Mesenchymal stem cell (in vitro differentiated cells and primary cell): ENCODE data around the gene RBM20.

Experiments
- DNase-seq: peaks from one replicate; pipeline ENCODE4 v3.0.0-alpha.2; 2013
- H2AFZ ChIP-seq: one replicate; pipeline ENCODE4 v1.6.1; 2013; ENCODE audit warnings: low read depth, mild to moderate bottlenecking, control low read depth, inconsistent platforms, low read length, moderate library complexity
- H2AK5ac ChIP-seq: 2 replicates; pipeline ENCODE4 v1.6.1; 2013; ENCODE audit warnings: low read length, moderate library complexity, mild to moderate bottlenecking, inconsistent platforms; ENCODE audit not compliant: severe bottlenecking
- H2BK120ac ChIP-seq: one replicate; pipeline ENCODE4 v1.6.1; 2013; ENCODE audit warnings: low read depth, mild to moderate bottlenecking, inconsistent platforms, low read length, moderate library complexity
- H2BK12ac ChIP-seq, 2 experiments: one replicate each; pipeline ENCODE4 v1.6.1; 2013; ENCODE audit warnings: inconsistent platforms in 2 of 2, low read length in 2 of 2, mild to moderate bottlenecking in 2 of 2, moderate library complexity in 2 of 2, control low read depth in 1 of 2
- H2BK15ac ChIP-seq: one replicate; pipeline ENCODE4 v1.6.1; 2013; ENCODE audit warnings: mild to moderate bottlenecking, low read depth, inconsistent platforms; ENCODE audit not compliant: poor library complexity, severe bottlenecking
- H2BK5ac ChIP-seq: 2 replicates; pipeline ENCODE4 v1.6.1; 2013; ENCODE audit warnings: low read depth, mild to moderate bottlenecking, low read length, control low read depth, inconsistent platforms; ENCODE audit not compliant: poor library complexity, severe bottlenecking
- H3K14ac ChIP-seq, 2 experiments: one replicate each; pipeline ENCODE4 v1.6.1; 2013; ENCODE audit warnings: inconsistent platforms in 2 of 2, low read length in 2 of 2, control low read depth in 1 of 2, mild to moderate bottlenecking in 1 of 2, moderate library complexity in 1 of 2
- H3K18ac ChIP-seq, 2 experiments: one replicate each; pipeline ENCODE4 v1.6.1; 2013; ENCODE audit warnings: inconsistent platforms in 2 of 2, low read length in 2 of 2, control low read depth in 1 of 2, low read depth in 1 of 2, mild to moderate bottlenecking in 1 of 2
- H3K23ac ChIP-seq, 2 experiments: one replicate each; pipeline ENCODE4 v1.6.1; 2013; ENCODE audit warnings: inconsistent platforms in 2 of 2, low read length in 2 of 2, mild to moderate bottlenecking in 2 of 2, moderate library complexity in 2 of 2, control low read depth in 1 of 2
- H3K27ac ChIP-seq: 2 replicates; pipeline ENCODE4 v1.5.1; 2013; ENCODE audit warnings: mild to moderate bottlenecking, moderate library complexity, low read length, control low read depth, inconsistent platforms; ENCODE audit not compliant: poor library complexity, severe bottlenecking
- H3K27me3 ChIP-seq, 2 experiments: 2 replicates each; pipeline versions ENCODE4 v1.6.1 to v1.7.0; 2013; ENCODE audit warnings: low read length in 2 of 2, mild to moderate bottlenecking in 2 of 2, moderate library complexity in 2 of 2, control low read depth in 1 of 2, inconsistent platforms in 1 of 2; ENCODE audit not compliant: control insufficient read depth in 1 of 2, insufficient read depth in 1 of 2
- H3K36me3 ChIP-seq, 2 experiments: 2 replicates each; pipeline versions ENCODE4 v1.6.1 to v1.7.0; 2013; ENCODE audit warnings: low read length in 2 of 2, control low read depth in 1 of 2, inconsistent platforms in 1 of 2, low read depth in 1 of 2, mild to moderate bottlenecking in 1 of 2; ENCODE audit not compliant: insufficient read depth in 2 of 2, control insufficient read depth in 1 of 2
- H3K4ac ChIP-seq, 2 experiments: one replicate each; pipeline ENCODE4 v1.6.1; 2013; ENCODE audit warnings: inconsistent platforms in 2 of 2, low read length in 2 of 2, mild to moderate bottlenecking in 2 of 2, moderate library complexity in 2 of 2, control low read depth in 1 of 2, low read depth in 1 of 2
- H3K4me1 ChIP-seq: 2 replicates; pipeline ENCODE4 v1.6.1; 2013; ENCODE audit warnings: low read depth, low read length, control low read depth; ENCODE audit not compliant: control insufficient read depth, insufficient read depth
- H3K4me2 ChIP-seq: 2 replicates; pipeline ENCODE4 v1.6.1; 2013; ENCODE audit warnings: low read length, mild to moderate bottlenecking, inconsistent platforms; ENCODE audit not compliant: poor library complexity, severe bottlenecking
- H3K4me3 ChIP-seq, 2 experiments: 2 replicates each; pipeline versions ENCODE4 v1.5.1 to v1.7.0; 2013; ENCODE audit warnings: low read length in 2 of 2, mild to moderate bottlenecking in 2 of 2, control low read depth in 1 of 2, low read depth in 1 of 2; ENCODE audit not compliant: insufficient read depth in 1 of 2
- H3K79me1 ChIP-seq: replicated peaks from 2 replicates; pipeline ENCODE4 v1.6.1; 2013; ENCODE audit warnings: mild to moderate bottlenecking, control low read depth, low read length, inconsistent platforms; ENCODE audit not compliant: poor library complexity, severe bottlenecking
- H3K9ac ChIP-seq: 2 replicates; pipeline ENCODE4 v1.7.0; 2013; ENCODE audit warnings: mild to moderate bottlenecking, low read length, moderate library complexity
- H3K9me3 ChIP-seq: 2 replicates; pipeline ENCODE4 v1.7.0; 2013; ENCODE audit warnings: mild to moderate bottlenecking, low read length; ENCODE audit not compliant: control insufficient read depth
- H4K8ac ChIP-seq: one replicate; pipeline ENCODE4 v1.6.1; 2013; ENCODE audit warnings: inconsistent platforms, mild to moderate bottlenecking, low read length, moderate library complexity
- H4K91ac ChIP-seq: one replicate; pipeline ENCODE4 v1.6.1; 2013; ENCODE audit warnings: mild to moderate bottlenecking, low read length, inconsistent platforms
- WGBS: methylation state at CpG from one replicate; pipeline ENCODE4 v1.1.7; 2013; ENCODE audit warnings: mixed read lengths; 5-methylcytosine and 5-hydroxymethylcytosine counted together

RBM20 gene

GRCh38 chr10:110777661-110778060 is 133.5 kb downstream of the RBM20 start:
- Histone ChIP-seq H2BK120ac (no peak overlapping the region), H3K27ac (no peak overlapping the region), H3K14ac (no peak overlapping the region), H3K4me2 (no peak overlapping the region), H3K4me3 (no peak overlapping the region), H3K36me3 (no peaks in the 10 kb centered on the region), H3K79me1 (no peaks in the 10 kb centered on the region), H4K91ac (no peak overlapping the region), H3K4ac (no peak overlapping the region), H3K23ac (no peak overlapping the region), H2AK5ac (no peak overlapping the region), H2AFZ (no peak overlapping the region), H3K4me1 (peaks cover 1% of the 10 kb centered on the region), H2BK5ac (no peak overlapping the region), H3K9me3 (no peaks in the 10 kb centered on the region), H3K18ac (no peak overlapping the region), H3K9ac (no peak overlapping the region), H2BK15ac (no peak overlapping the region), H4K8ac (no peak overlapping the region), H2BK12ac (no peak overlapping the region), H3K27me3 (peaks cover 12 to 32% of the 10 kb centered on the region in 2 experiments)
- 73% methylated on average over 4 of the region's 4 CpGs for WGBS
- DNase-seq: no peak

GRCh38 chr10:110778211-110778610 is 134.1 kb downstream of the RBM20 start:
- H4K8ac ChIP-seq: no peak overlapping the region
- H3K4me3 ChIP-seq: no peak overlapping the region
- H2AK5ac ChIP-seq: no peak overlapping the region
- H2BK12ac ChIP-seq: no peak overlapping the region
- no peak overlapping the region for H3K18ac ChIP-seq
- H3K27me3 ChIP-seq: peaks cover 12 to 32% of the 10 kb centered on the region in 2 experiments
- H3K27ac ChIP-seq: no peak overlapping the region
- no peak overlapping the region for H3K9ac ChIP-seq
- no peak overlapping the region for H3K4me2 ChIP-seq
- no peaks in the 10 kb centered on the region for H3K36me3 ChIP-seq
- H2BK5ac ChIP-seq: no peak overlapping the region
- no peak overlapping the region for H3K14ac ChIP-seq
- peaks cover 1% of the 10 kb centered on the region for H3K4me1 ChIP-seq
- no peak overlapping the region for H2BK15ac ChIP-seq
- no peak overlapping the region for H4K91ac ChIP-seq
- H2AFZ ChIP-seq: no peak overlapping the region
- 37% methylated on average over 1 of the region's 1 CpG for WGBS
- DNase-seq: no peak
- no peak overlapping the region for H3K23ac ChIP-seq
- no peaks in the 10 kb centered on the region for H3K9me3 ChIP-seq
- H2BK120ac ChIP-seq: no peak overlapping the region
- H3K79me1 ChIP-seq: no peaks in the 10 kb centered on the region
- H3K4ac ChIP-seq: no peak overlapping the region

- no peak overlapping the region for H4K8ac ChIP-seq
- H2BK12ac ChIP-seq: no peak overlapping the region
- H2BK5ac ChIP-seq: no peak overlapping the region
- peaks cover 12 to 32% of the 10 kb centered on the region in 2 experiments for H3K27me3 ChIP-seq
- 93% methylated on average over 3 of the region's 3 CpGs for WGBS
- H3K4me1 ChIP-seq: no peaks in the 10 kb centered on the region
- H3K4me2 ChIP-seq: no peak overlapping the region
- no peak overlapping the region for H3K23ac ChIP-seq
- H3K4ac ChIP-seq: no peak overlapping the region
- no peak overlapping the region for H3K4me3 ChIP-seq
- H3K9me3 ChIP-seq: no peaks in the 10 kb centered on the region
- H4K91ac ChIP-seq: no peak overlapping the region
- no peak overlapping the region for H2BK15ac ChIP-seq
- no peak overlapping the region for H3K14ac ChIP-seq
- H3K79me1 ChIP-seq: no peaks in the 10 kb centered on the region
- no peak overlapping the region for H3K18ac ChIP-seq
- H2AFZ ChIP-seq: no peak overlapping the region
- no peaks in the 10 kb centered on the region for H3K36me3 ChIP-seq
- no peak overlapping the region for H2AK5ac ChIP-seq
- no peak overlapping the region for H2BK120ac ChIP-seq
- DNase-seq: no peak
- H3K27ac ChIP-seq: no peak overlapping the region
- no peak overlapping the region for H3K9ac ChIP-seq
These were observed 135.4 kb downstream of the RBM20 start for GRCh38 chr10:110779489-110779888.

GRCh38 chr10:110780704-110781103 is 136.6 kb downstream of the RBM20 start:
- Histone ChIP-seq H3K9me3 (no peaks in the 10 kb centered on the region), H2BK5ac (no peak overlapping the region), H4K91ac (no peak overlapping the region), H3K4me2 (no peak overlapping the region), H3K4me1 (no peaks in the 10 kb centered on the region), H3K4ac (no peak overlapping the region), H2BK12ac (no peak overlapping the region), H3K27me3 (peaks cover 12 to 32% of the 10 kb centered on the region in 2 experiments), H3K4me3 (no peak overlapping the region), H2AFZ (no peak overlapping the region), H3K27ac (no peak overlapping the region), H3K9ac (no peak overlapping the region), H4K8ac (no peak overlapping the region), H2AK5ac (no peak overlapping the region), H2BK120ac (no peak overlapping the region), H2BK15ac (no peak overlapping the region), H3K36me3 (no peaks in the 10 kb centered on the region), H3K18ac (no peak overlapping the region), H3K14ac (peak overlapping the region in 1 of 2 experiments; percentile 57), H3K23ac (no peak overlapping the region), H3K79me1 (no peaks in the 10 kb centered on the region)
- no peak for DNase-seq
- WGBS: 95% methylated on average over 8 of the region's 8 CpGs
